ENCODE results near the gene PLXNA3.
A peak's percentile ranks its signal among the peaks of the same experiment; 100 is the strongest.

The PLXNA3 gene

DNA sequence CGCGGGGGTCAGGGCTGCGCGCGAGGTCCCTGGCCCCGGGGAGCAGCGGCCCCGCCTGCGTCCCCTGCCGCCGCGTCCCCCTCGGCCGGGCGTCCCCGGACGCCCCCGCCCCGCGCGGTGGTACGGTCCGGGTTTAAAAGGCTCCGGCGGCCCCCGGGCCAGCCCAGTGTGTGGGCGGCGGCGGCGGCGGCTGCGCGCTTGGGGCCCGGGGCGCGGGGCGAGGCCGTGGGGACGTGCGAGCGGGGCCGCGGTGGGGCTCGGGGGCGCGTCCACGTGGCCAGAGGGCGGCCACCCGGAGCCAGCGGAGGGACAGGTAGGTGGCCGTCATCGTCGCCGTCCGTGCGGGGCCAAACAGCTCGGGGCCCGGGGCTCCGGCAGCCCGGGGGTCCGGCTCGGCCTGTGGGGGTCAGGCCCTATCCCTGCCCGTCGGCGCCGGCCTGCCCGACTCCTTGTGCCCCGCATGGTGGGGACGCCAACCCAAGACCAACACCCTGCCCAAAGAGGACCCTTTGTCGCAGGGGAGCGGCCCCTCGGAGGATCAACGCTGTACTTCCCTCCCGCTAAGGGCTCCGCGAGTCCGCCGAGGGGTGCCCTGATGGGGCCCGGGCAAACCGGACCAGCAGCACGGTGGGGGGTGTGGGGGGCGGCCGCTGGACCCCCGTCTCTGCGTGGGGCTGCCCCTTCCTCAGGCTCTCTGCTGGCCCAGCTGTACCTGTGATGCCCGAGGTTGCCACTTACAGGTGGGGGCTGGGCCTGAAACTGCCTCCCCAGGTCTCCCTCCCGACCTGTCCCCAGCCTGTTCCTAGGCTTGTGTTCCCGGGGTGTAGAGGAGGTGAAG is at the start of gene PLXNA3:
Gene PLXNA3 (plus strand): TSS at position 166 of the 838 bp plus-strand sequence. CDS start 1,903 bp downstream, outside the sequence.
- DNase-seq: peak; percentile 16

GRCh38 chrX:154408659-154409221 is 49.3 kb upstream of the PLXNA3 start:
- no peak for DNase-seq

DNA sequence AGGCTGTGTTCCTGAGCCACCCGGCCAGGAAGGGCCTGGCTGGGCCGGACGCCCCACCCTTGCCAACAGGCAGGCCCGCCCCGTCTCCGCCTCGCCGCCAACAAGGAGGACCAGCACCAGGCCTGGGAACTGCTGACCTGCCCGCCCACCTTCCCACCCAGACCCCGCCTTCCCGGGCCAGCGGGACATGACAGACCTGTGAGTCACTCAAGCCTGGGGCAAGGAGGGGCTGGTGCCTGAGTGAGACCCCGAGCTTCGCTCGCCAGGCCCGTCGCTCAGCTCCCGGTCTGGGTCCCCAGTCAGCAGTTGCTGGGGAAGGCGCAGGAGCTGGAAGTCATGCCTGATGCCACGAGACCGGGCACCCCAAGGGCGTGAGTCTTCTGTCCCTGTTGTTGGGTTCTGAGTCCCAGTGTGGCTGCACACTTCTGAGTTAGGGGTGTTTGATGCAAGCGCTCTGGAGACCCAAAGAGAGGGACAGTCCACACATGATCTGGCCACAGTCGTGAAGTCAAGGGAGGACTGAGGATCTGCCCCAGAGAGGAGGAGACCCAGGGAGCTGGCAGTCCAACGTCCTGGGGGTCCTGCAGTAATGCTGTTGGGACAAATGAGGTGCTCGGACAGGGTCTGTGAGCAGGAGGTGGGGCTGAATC is 48.7 kb upstream of the PLXNA3 start, which contains the start of gene DNASE1L1:
Gene DNASE1L1 (minus strand): TSS at position 33 of the 650 bp plus-strand sequence. CDS start 3,686 bp downstream, outside the sequence.
- peak; percentile 79 for DNase-seq

- peak; percentile 38 for DNase-seq
Measured at GRCh38 chrX:154411981-154412340, 46.1 kb upstream of the PLXNA3 start.

- DNase-seq: peak; percentile 2
Measured at GRCh38 chrX:154412468-154412867, 45.6 kb upstream of the PLXNA3 start.

DNA sequence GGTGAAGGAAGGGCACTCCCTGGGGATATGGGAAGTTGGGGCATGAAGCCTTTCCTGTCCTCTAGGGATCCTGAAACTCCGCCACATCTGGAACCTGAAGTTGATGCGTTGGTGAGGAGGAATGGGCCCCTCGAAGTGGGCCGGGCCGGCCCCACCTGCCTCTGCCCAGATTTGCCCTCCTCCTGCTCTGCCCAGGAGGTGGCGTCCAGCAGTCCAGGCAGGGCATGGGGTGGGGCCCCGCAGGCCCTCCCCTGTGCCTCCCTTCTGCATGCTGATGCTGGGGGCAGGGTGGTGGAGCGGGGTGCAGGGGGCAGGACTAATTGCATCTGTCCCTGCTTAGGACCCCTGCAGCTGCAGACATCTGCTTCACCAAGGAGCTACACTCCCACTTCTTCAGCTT is 44.9 kb upstream of the PLXNA3 start:
- DNase-seq: no peak

DNA sequence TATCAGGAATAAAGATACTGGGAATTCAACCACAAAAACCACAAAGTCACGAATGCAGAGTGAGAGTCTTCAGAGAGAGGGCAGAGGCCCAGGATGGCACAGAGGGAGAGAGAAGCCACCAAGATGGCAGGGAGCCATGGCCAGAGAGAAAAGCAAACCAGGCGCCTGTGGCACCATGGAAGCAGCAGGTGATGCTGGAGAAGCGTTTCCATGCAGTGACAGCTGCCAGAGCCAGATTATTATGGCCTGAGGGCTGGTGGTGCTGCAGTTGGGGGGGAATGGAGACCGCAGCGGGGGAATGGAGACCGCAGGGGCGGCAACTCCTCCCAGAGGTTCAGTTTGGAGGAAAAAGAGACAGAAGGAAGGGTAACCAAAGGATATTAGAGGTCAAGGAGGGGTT is 40.9 kb upstream of the PLXNA3 start:
- no peak for DNase-seq

GRCh38 chrX:154419189-154419588 is 38.9 kb upstream of the PLXNA3 start:
- DNase-seq: no peak

DNA sequence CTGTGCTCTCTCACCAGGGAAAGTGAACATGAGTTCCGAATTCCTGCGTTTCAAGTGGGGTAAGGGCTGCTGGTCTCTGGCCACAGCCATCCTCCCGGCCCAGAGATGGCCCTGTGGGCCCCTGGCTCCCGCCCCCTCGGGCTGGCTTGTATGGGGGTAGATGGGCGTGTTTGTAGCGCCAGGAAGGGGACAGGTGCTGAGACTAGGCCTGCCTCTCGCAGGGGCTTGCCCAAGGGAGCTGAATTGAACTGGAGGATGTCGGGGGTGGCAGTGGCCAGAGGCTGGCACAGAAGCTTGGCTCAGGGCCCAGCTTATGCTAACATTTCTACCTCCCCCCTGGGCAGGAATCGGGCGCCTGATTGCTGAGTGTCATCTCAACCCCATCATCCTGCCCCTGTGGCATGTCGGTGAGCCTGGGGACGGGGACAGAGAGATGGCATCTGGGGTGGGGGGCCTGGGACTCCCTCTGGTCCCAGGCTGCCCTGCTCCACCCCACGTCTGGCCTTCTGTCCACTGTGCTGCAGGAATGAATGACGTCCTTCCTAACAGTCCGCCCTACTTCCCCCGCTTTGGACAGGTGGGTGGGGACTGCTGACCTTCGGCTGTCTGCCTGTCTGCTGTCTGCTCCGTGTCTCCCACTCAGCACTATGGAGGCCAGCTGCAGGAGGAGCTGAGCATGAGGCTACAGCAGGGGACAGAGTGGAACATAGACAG is 38.2 kb upstream of the PLXNA3 start:
- no peak for DNase-seq

GRCh38 chrX:154420402-154420756 is 37.7 kb upstream of the PLXNA3 start:
- DNase-seq: no peak

DNA sequence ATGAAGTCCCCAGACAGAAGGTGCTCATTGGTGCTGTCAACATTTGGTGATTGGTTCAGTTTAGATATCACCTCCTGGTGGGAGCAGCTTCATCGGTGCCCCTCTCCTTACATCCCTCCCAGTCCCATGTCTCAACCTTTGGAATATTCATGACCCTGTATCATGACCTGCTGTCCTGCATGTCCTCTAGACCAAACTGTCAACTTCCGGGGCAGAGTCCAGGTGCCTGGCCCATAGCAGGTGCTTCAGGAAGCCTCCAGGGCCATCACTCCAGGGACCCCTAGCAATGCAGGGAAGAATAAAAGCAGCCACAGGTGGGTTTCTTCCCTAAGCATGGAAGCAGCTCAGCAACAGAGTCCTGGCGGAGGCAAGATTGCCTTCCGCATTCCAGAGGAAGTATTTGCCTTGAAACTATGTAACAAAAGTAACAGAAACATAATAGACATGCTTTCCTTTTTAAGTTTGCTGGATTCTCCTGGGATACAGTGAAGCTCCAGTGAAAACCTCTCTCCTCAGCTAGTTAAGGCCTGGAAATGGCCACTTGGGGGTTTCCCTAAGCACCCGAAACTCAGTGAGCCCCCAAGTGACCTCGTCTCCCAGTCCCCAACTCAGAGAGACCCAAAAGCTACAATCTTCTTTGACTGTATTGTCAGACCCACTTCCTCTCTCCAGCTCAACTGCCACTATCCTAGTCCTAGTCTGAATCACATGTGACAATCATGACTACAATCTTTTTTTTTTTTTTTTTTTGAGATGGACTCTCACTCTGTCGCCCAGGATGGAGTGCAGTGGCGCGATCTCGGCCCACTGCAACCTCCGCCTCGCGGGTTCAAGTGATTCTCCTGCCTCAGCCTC is 30.9 kb upstream of the PLXNA3 start:
- no peak for DNase-seq

DNA sequence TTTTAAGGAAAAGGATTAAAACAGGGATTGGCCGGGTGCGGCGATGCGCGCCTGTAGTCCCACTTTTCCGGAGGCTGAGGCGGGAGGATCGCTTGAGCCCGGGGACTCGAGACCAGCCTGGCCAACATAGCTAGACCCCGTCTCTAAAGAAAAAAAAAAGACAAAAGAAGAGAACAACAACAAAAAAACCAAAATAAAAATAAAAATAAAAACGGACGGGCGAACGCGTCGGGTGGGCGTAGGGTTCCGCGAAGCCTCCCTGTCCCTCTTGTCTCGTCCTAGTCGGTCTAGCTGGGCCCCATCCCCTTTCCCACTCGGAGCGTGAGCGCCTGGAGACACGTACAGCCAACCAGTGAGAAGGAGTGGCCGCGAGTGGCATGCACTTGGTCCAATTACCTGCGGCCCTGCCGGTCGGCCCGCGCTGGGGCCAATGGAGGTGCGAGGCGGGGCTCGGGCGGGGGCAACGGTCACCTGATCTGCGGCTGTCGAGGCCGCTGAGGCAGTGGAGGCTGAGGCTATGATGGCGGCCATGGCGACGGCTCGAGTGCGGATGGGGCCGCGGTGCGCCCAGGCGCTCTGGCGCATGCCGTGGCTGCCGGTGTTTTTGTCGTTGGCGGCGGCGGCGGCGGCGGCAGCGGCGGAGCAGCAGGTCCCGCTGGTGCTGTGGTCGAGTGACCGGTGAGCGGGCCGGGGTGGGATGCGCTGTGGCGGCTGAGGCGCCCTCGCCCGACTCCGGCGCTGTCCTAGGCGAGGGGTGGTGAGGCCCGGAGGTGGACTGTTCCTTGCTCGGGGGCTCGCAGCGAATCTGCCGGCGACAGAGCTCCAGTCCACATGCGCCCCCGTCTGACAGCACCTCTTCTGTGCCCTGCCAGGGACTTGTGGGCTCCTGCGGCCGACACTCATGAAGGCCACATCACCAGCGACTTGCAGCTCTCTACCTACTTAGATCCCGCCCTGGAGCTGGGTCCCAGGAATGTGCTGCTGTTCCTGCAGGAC is 29.6 kb upstream of the PLXNA3 start, which contains the start of gene ATP6AP1:
Gene ATP6AP1 (plus strand): TSS at position 502 of the 996 bp plus-strand sequence. CDS start 16 bp downstream, at position 518.
- DNase-seq: peak; percentile 89

GRCh38 chrX:154429711-154430110 is 28.4 kb upstream of the PLXNA3 start:
- no peak for DNase-seq

DNA sequence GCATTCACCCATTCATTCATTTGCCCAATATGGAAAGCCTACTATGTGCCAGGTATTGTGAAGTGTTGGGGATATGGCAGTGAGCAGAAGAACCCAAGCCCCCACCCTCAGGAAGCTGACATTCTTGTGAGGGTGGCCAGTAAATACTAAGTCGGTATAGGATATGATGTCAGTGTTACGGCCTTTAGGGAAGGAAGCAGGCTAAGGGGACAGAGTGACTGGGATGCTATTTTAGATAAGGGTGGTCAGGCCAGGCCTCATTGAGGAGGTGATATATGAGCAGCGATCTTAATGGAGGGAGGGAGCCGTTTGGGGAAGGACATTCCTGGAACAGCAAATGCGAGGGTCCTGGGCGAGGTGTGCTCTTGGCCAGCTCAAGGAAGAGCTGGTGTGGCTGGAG is 27.6 kb upstream of the PLXNA3 start:
- no peak for DNase-seq

DNA sequence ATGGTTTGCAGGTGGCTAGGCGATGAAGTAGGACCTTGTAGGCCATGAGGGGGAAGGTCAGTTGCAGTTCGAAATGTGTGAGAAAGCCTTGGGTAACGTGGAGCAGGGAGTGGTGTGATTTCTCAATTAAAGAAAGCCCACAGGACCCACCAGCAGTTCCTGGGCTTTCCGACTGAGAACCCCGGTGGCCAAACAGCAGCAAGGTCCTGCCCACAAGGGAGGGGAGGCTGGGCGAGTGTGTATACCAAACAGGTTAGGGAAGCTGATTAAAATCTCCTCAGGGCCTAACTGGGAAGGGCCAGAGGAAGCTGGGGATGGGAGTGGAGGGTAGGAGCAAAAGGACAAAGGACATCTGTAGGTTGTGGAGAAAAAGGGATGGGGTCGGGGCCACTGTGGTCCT is 27.2 kb upstream of the PLXNA3 start:
- DNase-seq: no peak

- DNase-seq: no peak
Measured at GRCh38 chrX:154431341-154431740, 26.7 kb upstream of the PLXNA3 start.

GRCh38 chrX:154432210-154432609 is 25.9 kb upstream of the PLXNA3 start:
- DNase-seq: no peak

DNA sequence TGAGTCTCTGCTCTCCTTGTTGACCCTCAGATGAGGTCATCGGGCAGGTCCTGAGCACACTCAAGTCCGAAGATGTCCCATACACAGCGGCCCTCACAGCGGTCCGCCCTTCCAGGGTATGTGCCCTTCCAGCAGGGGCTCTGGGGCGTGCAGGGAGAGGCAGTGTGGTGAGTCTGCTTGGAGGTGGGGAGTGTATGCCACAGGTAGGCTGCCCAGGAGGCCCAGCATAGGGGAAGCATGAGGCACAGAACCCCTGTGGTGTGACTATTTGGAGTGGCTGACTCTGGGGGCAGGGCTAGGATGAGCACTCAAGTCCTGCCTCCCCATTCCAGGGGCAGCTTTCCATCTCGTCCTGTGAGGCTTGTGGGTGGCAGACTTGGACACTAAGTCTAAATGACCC is 24.5 kb upstream of the PLXNA3 start:
- no peak for DNase-seq

- no peak for DNase-seq
Measured at GRCh38 chrX:154434394-154435168, 23.5 kb upstream of the PLXNA3 start.

DNA sequence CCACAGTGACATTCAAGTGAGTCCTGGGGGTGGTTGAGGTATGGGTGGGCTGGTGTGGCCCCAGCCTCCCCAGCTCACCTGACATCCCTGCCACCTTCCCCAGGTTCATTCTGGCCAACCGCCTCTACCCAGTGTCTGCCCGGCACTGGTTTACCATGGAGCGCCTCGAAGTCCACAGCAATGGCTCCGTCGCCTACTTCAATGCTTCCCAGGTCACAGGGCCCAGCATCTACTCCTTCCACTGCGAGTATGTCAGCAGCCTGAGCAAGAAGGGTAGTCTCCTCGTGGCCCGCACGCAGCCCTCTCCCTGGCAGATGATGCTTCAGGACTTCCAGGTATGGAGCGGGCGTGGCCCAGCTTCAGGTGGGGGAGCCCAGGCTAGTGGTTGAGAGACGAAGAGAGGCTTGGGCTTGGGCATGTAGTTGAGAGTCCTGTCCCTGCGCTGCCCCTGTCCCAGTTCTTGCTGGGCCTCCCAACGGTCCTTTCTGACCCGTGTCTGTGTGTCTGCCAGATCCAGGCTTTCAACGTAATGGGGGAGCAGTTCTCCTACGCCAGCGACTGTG is 22.8 kb upstream of the PLXNA3 start:
- no peak for DNase-seq

All from HCEC 1CT (cell line).